NT2/D1 (cell line): Measurements from ENCODE around the gene ZNF581.

Source experiments
- SUZ12 ChIP-seq: IDR thresholded peaks from 2 replicates; pipeline ENCODE4 v1.6.1; 2011; ENCODE audit not compliant: insufficient read length, insufficient read depth; ENCODE audit errors: extremely low read depth
- YY1 ChIP-seq: IDR thresholded peaks from 2 replicates; pipeline ENCODE4 v1.6.1; 2011; ENCODE audit not compliant: insufficient read length, insufficient read depth
- ZNF274 ChIP-seq: IDR thresholded peaks from 2 replicates; pipeline ENCODE4 v1.6.1; 2011; ENCODE audit warnings: mild to moderate bottlenecking, low read depth, low read length

DNA sequence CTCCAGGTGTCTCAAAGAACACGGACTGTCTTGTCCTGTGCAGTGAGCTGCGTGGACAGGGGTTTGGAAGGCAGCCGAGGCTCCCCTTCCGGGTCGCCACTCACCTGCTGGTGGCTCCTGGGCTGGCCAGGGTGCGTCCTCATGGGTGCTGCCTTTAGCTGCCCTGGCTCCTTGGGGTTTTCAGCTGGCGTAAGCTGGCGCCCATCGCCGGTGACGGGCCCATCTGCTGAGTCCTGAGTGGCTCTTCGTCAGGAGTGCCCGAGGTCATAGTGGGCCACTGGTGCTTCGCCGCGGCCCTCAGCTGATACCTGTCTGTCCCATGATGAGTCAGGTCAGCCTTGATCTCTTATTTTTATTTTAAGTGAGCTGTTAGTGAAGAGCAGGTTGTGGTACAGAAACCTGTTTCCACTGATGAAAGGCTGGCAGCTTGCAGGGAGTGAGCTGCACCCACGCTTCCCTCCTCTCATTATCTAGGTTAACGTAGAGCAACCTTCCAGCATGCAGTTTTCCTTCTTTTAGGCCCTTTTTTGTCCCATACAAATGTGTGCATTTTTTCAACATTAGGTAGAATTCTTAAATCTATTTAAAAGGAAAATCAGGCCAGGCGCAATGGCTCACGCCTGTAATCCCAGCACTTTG, 50.0 kb downstream of the ZNF581 start:
- TF ChIP-seq ZNF274 = no peak
- TF ChIP-seq SUZ12 = no peak
- no peak for TF ChIP-seq YY1
